HepG2 (cell line): ENCODE results near the gene HPS6. TPM values are rescaled to one million over a fixed set of nuclear protein-coding genes. Genes with fewer than 3 reads are reported as not detected.

Source experiments
- AKAP8 ChIP-seq: sonication (generic); formaldehyde crosslinking; IDR thresholded peaks from 2 replicates; pipeline ENCODE4 v1.5.1; 2020; ENCODE audit warnings: mild to moderate bottlenecking, missing genetic modification reagents
- ATF1 ChIP-seq: IDR thresholded peaks from 2 replicates; pipeline ENCODE4 v1.6.1; 2016; ENCODE audit warnings: mild to moderate bottlenecking, control low read depth
- BCL6 ChIP-seq: IDR thresholded peaks from 2 replicates; pipeline ENCODE4 v1.6.1; 2016; ENCODE audit warnings: missing genetic modification reagents, missing compliant biosample characterization
- CCDC6 ChIP-seq: sonication (generic); formaldehyde crosslinking; IDR thresholded peaks from 2 replicates; pipeline ENCODE4 v1.8.1; 2022; ENCODE audit warnings: mild to moderate bottlenecking, missing genetic modification reagents, moderate library complexity
- CEBPZ ChIP-seq: IDR thresholded peaks from 2 replicates; pipeline ENCODE4 v1.6.1; 2012; ENCODE audit warnings: low read length, improper control_type of control experiment
- ISX ChIP-seq: sonication (generic); formaldehyde crosslinking; conservative IDR thresholded peaks from 2 replicates; pipeline ENCODE4 v1.5.0; 2020; ENCODE audit warnings: missing genetic modification reagents
- JUND ChIP-seq: sonication (generic); formaldehyde crosslinking; IDR thresholded peaks from 2 replicates; pipeline ENCODE4 v1.8.0; 2022; ENCODE audit warnings: mild to moderate bottlenecking, missing genetic modification reagents
- KLF6 ChIP-seq: IDR thresholded peaks from 2 replicates; pipeline ENCODE4 v1.8.0; 2016; ENCODE audit warnings: missing biosample characterization, missing genetic modification reagents
- KLF9 ChIP-seq: IDR thresholded peaks from 2 replicates; pipeline ENCODE4 v1.6.1; 2016; ENCODE audit warnings: low read depth
- PCBP2 ChIP-seq: fragments of 200-400 bp; formaldehyde crosslinking; optimal IDR thresholded peaks from 2 replicates; pipeline ENCODE3; 2018; ENCODE audit warnings: low read length, low read depth; ENCODE audit not compliant: poor library complexity, severe bottlenecking
- RXRB ChIP-seq: IDR thresholded peaks from 2 replicates; pipeline ENCODE4 v1.6.1; 2016; ENCODE audit warnings: borderline replicate concordance, missing genetic modification reagents, missing compliant biosample characterization
- TAF1 ChIP-seq: sonication (generic); formaldehyde crosslinking; IDR thresholded peaks from 2 replicates; pipeline ENCODE4 v1.4.0; 2020; ENCODE audit warnings: missing genetic modification reagents
- TCF12 ChIP-seq, 2 experiments: fragments of 450-650 bp in 1 of 2; sonication (generic) in 1 of 2; formaldehyde crosslinking in 1 of 2; IDR thresholded peaks; 2 replicates each; pipeline versions ENCODE4 v1.6.1 to v1.8.0; 2017 to 2022; ENCODE audit warnings: antibody characterized with exemption in 1 of 2, mild to moderate bottlenecking in 1 of 2, missing genetic modification reagents in 1 of 2, moderate library complexity in 1 of 2
- TEF ChIP-seq: sonication (generic); formaldehyde crosslinking; IDR thresholded peaks from 2 replicates; pipeline ENCODE4 v1.5.0; 2020; ENCODE audit warnings: missing genetic modification reagents
- THYN1 ChIP-seq: sonication (generic); formaldehyde crosslinking; IDR thresholded peaks from 2 replicates; pipeline ENCODE4 v1.8.1; 2023; ENCODE audit warnings: low read depth, mild to moderate bottlenecking, moderate library complexity, missing genetic modification reagents, borderline replicate concordance
- ZFP41 ChIP-seq: sonication (generic); formaldehyde crosslinking; IDR thresholded peaks from 2 replicates; pipeline ENCODE4 v1.4.0; 2020; ENCODE audit warnings: mild to moderate bottlenecking, missing genetic modification reagents, borderline replicate concordance
- ZMAT3 ChIP-seq: sonication (generic); formaldehyde crosslinking; conservative IDR thresholded peaks from 2 replicates; pipeline ENCODE4 v1.7.0; 2021; ENCODE audit warnings: missing genetic modification reagents
- ZNF432 ChIP-seq: sonication (generic); formaldehyde crosslinking; IDR thresholded peaks from 2 replicates; pipeline ENCODE4 v1.5.0; 2020; ENCODE audit warnings: missing genetic modification reagents, mild to moderate bottlenecking, borderline replicate concordance
- ZZZ3 ChIP-seq: sonication (generic); formaldehyde crosslinking; IDR thresholded peaks from 2 replicates; pipeline ENCODE4 v1.4.0; 2020; ENCODE audit warnings: missing genetic modification reagents, mild to moderate bottlenecking, borderline replicate concordance
- polyA plus RNA-seq, 8 experiments: library from polyadenylated mRNA; depleted of rRNA in 3 of 8; stranded (reverse) in 7 of 8; unstranded in 1 of 8; fragments of >200 nt; fragmentation: Illumina TruSeq in 4 of 8; extraction: Trizol in 4 of 8; gene quantifications; 2 replicates each; pipeline versions ENCODE4 v1.2.1 to v1.2.3, GENCODE V29; 2011 to 2016; ENCODE audit warnings: low read depth in 4 of 8, missing spikeins in 1 of 8, mixed read lengths in 1 of 8; ENCODE audit not compliant: insufficient read depth in 1 of 8
- total RNA-seq, 5 experiments: library from RNA; depleted of rRNA; stranded (reverse); fragments of >200 nt; fragmentation: Illumina TruSeq; extraction: Trizol; gene quantifications; 2 replicates each; pipeline ENCODE4 v1.2.3, GENCODE V29; 2016; ENCODE audit warnings: low read depth in 1 of 5
- TF ChIP-seq, protein P1 (sequence below): sonication (generic); formaldehyde crosslinking; IDR thresholded peaks from 2 replicates; pipeline ENCODE4 v1.5.0; 2020; ENCODE audit warnings: missing genetic modification reagents
- TF ChIP-seq, protein P2 (sequence below): sonication (generic); formaldehyde crosslinking; IDR thresholded peaks from 2 replicates; pipeline ENCODE4 v1.4.0; 2020; ENCODE audit warnings: mild to moderate bottlenecking, missing genetic modification reagents, borderline replicate concordance
- TF ChIP-seq, protein P3 (sequence below): sonication (generic); formaldehyde crosslinking; IDR thresholded peaks from 2 replicates; pipeline ENCODE4 v1.4.0; 2020; ENCODE audit warnings: missing genetic modification reagents

The HPS6 gene
- total and polyA plus RNA-seq, 2 of the 13 experiments (the other 11 are each of a cell fraction or from before 2014, with no cell fraction given): 2.9 to 14.9 TPM

- no peak for TF ChIP-seq ISX (CRISPR knock-in tag)
- TF ChIP-seq PCBP2: no peak
- TF ChIP-seq ZFP41: no peak
- TF ChIP-seq, protein P1, sequence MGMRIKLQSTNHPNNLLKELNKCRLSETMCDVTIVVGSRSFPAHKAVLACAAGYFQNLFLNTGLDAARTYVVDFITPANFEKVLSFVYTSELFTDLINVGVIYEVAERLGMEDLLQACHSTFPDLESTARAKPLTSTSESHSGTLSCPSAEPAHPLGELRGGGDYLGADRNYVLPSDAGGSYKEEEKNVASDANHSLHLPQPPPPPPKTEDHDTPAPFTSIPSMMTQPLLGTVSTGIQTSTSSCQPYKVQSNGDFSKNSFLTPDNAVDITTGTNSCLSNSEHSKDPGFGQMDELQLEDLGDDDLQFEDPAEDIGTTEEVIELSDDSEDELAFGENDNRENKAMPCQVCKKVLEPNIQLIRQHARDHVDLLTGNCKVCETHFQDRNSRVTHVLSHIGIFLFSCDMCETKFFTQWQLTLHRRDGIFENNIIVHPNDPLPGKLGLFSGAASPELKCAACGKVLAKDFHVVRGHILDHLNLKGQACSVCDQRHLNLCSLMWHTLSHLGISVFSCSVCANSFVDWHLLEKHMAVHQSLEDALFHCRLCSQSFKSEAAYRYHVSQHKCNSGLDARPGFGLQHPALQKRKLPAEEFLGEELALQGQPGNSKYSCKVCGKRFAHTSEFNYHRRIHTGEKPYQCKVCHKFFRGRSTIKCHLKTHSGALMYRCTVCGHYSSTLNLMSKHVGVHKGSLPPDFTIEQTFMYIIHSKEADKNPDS: no peak
- TF ChIP-seq TEF: peak; percentile 57; the same call in 1 of the 2 replicates
- TF ChIP-seq ZMAT3: no peak
- no peak for TF ChIP-seq CCDC6 (CRISPR knock-in tag)
- 0 out of 2 replicates have a peak, but pooled peaks have one; percentile 45 for TF ChIP-seq ATF1
- TF ChIP-seq AKAP8 (CRISPR knock-in tag): no peak; the same call in 1 of the 2 replicates
- no peak for TF ChIP-seq ZNF432 (CRISPR knock-in tag)
- TF ChIP-seq KLF6 (CRISPR knock-in tag): no peak
- no peak for TF ChIP-seq CEBPZ
- TF ChIP-seq ZZZ3 (CRISPR knock-in tag): no peak
- TF ChIP-seq BCL6: no peak
- no peak for TF ChIP-seq TCF12 (IDR thresholded peaks at IDR 0.05)
- TF ChIP-seq TCF12 (CRISPR knock-in tag; IDR thresholded peaks at IDR 0.05): no peak
- TF ChIP-seq THYN1 (CRISPR knock-in tag): no peak
- TF ChIP-seq, protein P2, sequence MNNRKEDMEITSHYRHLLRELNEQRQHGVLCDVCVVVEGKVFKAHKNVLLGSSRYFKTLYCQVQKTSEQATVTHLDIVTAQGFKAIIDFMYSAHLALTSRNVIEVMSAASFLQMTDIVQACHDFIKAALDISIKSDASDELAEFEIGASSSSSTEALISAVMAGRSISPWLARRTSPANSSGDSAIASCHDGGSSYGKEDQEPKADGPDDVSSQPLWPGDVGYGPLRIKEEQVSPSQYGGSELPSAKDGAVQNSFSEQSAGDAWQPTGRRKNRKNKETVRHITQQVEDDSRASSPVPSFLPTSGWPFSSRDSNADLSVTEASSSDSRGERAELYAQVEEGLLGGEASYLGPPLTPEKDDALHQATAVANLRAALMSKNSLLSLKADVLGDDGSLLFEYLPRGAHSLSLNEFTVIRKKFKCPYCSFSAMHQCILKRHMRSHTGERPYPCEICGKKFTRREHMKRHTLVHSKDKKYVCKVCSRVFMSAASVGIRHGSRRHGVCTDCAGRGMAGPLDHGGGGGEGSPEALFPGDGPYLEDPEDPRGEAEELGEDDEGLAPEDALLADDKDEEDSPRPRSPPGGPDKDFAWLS (CRISPR knock-in tag): no peak
- TF ChIP-seq RXRB (CRISPR knock-in tag): no peak; the same call in 1 of the 2 replicates
- no peak for TF ChIP-seq KLF9 (CRISPR knock-in tag)
- TF ChIP-seq JUND (CRISPR knock-in tag): no peak
- TF ChIP-seq TAF1 (CRISPR knock-in tag): peak; percentile 78
- TF ChIP-seq, protein P3, sequence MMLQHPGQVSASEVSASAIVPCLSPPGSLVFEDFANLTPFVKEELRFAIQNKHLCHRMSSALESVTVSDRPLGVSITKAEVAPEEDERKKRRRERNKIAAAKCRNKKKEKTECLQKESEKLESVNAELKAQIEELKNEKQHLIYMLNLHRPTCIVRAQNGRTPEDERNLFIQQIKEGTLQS (CRISPR knock-in tag): no peak
Observed at GRCh38 chr10:102064868-102065560, at the start of gene HPS6 (continued).
